Fibroblast of lung (primary cell): ENCODE measurements around the gene EFNB2. TPM values are rescaled to one million over a fixed set of nuclear protein-coding genes. Genes with fewer than 3 reads are reported as not detected.

Experiments used
- DNase-seq, 2 donors: peaks; one replicate each; pipeline versions ENCODE4 v3.0.0 to v3.0.0-alpha.2; 2010; ENCODE audit warnings: low read depth in 2 of 2
- H2AFZ ChIP-seq: 2 replicates; pipeline ENCODE4 v1.5.1; 2012; ENCODE audit warnings: low read length, control low read depth, inconsistent platforms
- H3K27ac ChIP-seq: 2 replicates; pipeline ENCODE4 v1.5.1; 2011; ENCODE audit warnings: low read length, control low read depth; ENCODE audit not compliant: insufficient read depth
- H3K27me3 ChIP-seq: 2 replicates; pipeline ENCODE4 v1.5.1; 2011; ENCODE audit warnings: mild to moderate bottlenecking, low read length; ENCODE audit not compliant: control insufficient read depth, insufficient read depth
- H3K36me3 ChIP-seq: 2 replicates; pipeline ENCODE4 v1.5.1; 2011; ENCODE audit warnings: low read length; ENCODE audit not compliant: control insufficient read depth, insufficient read depth
- H3K4me1 ChIP-seq: 2 replicates; pipeline ENCODE4 v1.5.1; 2011; ENCODE audit warnings: low read length; ENCODE audit not compliant: control insufficient read depth, insufficient read depth; ENCODE audit errors: extremely low read depth
- H3K4me2 ChIP-seq: 2 replicates; pipeline ENCODE4 v1.5.1; 2011; ENCODE audit warnings: low read length, control low read depth; ENCODE audit not compliant: insufficient read depth; ENCODE audit errors: extremely low read depth
- H3K4me3 ChIP-seq, 4 experiments: fragments of 200-600 bp in 1 of 4; sonication (generic) in 1 of 4; replicated peaks in 1 of 4; 2 replicates each; pipeline ENCODE4 v1.5.1; 2011 to 2016; ENCODE audit warnings: low read length in 4 of 4, low read depth in 3 of 4, mild to moderate bottlenecking in 3 of 4, control low read depth in 2 of 4, inconsistent platforms in 1 of 4, mixed read lengths in 1 of 4; ENCODE audit not compliant: insufficient read depth in 1 of 4; ENCODE audit errors: control extremely low read depth in 1 of 4
- H3K79me2 ChIP-seq: 2 replicates; pipeline ENCODE4 v1.5.1; 2012; ENCODE audit warnings: mild to moderate bottlenecking, low read length, inconsistent platforms; ENCODE audit not compliant: control insufficient read depth, insufficient read depth
- H3K9ac ChIP-seq: 2 replicates; pipeline ENCODE4 v1.5.1; 2011; ENCODE audit warnings: mild to moderate bottlenecking, low read length, control low read depth; ENCODE audit not compliant: insufficient read depth
- H3K9me3 ChIP-seq: 2 replicates; pipeline ENCODE4 v1.5.1; 2012; ENCODE audit warnings: low read depth, low read length; ENCODE audit not compliant: control insufficient read depth, insufficient read depth
- H4K20me1 ChIP-seq: 2 replicates; pipeline ENCODE4 v1.5.1; 2011; ENCODE audit warnings: low read length; ENCODE audit not compliant: control insufficient read depth, insufficient read depth; ENCODE audit errors: extremely low read depth
- EZH2 ChIP-seq: IDR thresholded peaks from 2 replicates; pipeline ENCODE4 v1.5.1; 2012; ENCODE audit warnings: low read length, control low read depth, mild to moderate bottlenecking; ENCODE audit errors: missing control alignments
- polyA plus RNA-seq, 2 donors: library from polyadenylated mRNA; depleted of rRNA in 1 of 2; stranded (reverse) in 1 of 2; unstranded in 1 of 2; fragments of >200 nt; gene quantifications; 2 replicates each; pipeline ENCODE4 v1.2.1, GENCODE V29; 2011 to 2012; ENCODE audit warnings: missing spikeins in 1 of 2
- total RNA-seq: library from RNA; depleted of rRNA; stranded (reverse); fragments of >200 nt; gene quantifications from 2 replicates; pipeline ENCODE4 v1.2.1, GENCODE V29; 2014
- TF ChIP-seq, protein P1 (sequence below), 2 donors: IDR thresholded peaks in 1 of 2; conservative IDR thresholded peaks in 1 of 2; 1 replicate in 1 of 2; 2 replicates in 1 of 2; pipeline ENCODE4 v1.5.1; 2011 to 2012; ENCODE audit warnings: low read length in 2 of 2, control low read depth in 1 of 2, inconsistent platforms in 1 of 2, low read depth in 1 of 2, mild to moderate bottlenecking in 1 of 2

Gene EFNB2
- total and polyA plus RNA-seq, 2 donors (not counting 1 experiment from before 2014, with no cell fraction given), result 13.5 to 20.0 TPM

DNA sequence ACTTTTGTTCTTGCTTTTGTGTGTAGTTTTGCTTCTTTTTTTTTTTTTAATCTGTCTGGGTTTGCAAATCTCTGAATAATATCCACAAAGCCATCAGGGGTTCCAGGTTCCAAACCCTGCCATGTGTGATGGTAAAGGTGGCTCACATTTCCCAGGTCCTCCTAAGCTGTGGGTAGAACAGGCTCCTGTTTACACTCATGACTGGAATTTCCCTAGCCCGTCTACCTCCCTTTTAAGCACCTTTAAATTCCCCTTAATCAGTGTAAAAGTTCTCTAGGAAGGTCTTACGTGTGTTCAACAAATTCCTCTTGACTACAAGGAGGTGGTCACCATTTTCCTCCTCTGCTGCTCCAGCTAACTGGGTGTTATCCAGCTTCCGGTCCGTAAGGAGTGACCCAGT lies 62.8 kb downstream of the EFNB2 start:
- H3K27me3 ChIP-seq, result peaks cover 2% of the 10 kb centered on the region
- H3K27ac ChIP-seq, result no peak overlapping the region
- DNase-seq, result no peak
- H3K4me1 ChIP-seq, result peaks cover 2% of the 10 kb centered on the region
- peak overlapping the region; percentile 81 for H3K4me2 ChIP-seq
- no peaks in the 10 kb centered on the region for H4K20me1 ChIP-seq
- peak overlapping the region in 3 of 4 experiments; percentile 13 to 36 (median 21) for H3K4me3 ChIP-seq
- H3K9ac ChIP-seq, result no peak overlapping the region
- no peaks in the 10 kb centered on the region for H3K79me2 ChIP-seq
- H2AFZ ChIP-seq, result peak overlapping the region; percentile 10
- no peaks in the 10 kb centered on the region for H3K36me3 ChIP-seq
- TF ChIP-seq, protein P1, sequence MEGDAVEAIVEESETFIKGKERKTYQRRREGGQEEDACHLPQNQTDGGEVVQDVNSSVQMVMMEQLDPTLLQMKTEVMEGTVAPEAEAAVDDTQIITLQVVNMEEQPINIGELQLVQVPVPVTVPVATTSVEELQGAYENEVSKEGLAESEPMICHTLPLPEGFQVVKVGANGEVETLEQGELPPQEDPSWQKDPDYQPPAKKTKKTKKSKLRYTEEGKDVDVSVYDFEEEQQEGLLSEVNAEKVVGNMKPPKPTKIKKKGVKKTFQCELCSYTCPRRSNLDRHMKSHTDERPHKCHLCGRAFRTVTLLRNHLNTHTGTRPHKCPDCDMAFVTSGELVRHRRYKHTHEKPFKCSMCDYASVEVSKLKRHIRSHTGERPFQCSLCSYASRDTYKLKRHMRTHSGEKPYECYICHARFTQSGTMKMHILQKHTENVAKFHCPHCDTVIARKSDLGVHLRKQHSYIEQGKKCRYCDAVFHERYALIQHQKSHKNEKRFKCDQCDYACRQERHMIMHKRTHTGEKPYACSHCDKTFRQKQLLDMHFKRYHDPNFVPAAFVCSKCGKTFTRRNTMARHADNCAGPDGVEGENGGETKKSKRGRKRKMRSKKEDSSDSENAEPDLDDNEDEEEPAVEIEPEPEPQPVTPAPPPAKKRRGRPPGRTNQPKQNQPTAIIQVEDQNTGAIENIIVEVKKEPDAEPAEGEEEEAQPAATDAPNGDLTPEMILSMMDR (conservative IDR thresholded peaks at IDR 0.05 in 1 of 2, IDR thresholded peaks at IDR 0.05 in 1 of 2; ENCODE audit: low read depth in 1 of 2, low read length in 2 of 2), result no peak
- H3K9me3 ChIP-seq, result no peaks in the 10 kb centered on the region

- peak overlapping the region; percentile 81 for H3K4me2 ChIP-seq
- no peak overlapping the region for H3K27ac ChIP-seq
- H3K4me3 ChIP-seq, result peak overlapping the region; percentile 13 to 36 (median 28)
Measured at GRCh38 chr13:106471957-106472543, 63.4 kb downstream of the EFNB2 start.

DNA sequence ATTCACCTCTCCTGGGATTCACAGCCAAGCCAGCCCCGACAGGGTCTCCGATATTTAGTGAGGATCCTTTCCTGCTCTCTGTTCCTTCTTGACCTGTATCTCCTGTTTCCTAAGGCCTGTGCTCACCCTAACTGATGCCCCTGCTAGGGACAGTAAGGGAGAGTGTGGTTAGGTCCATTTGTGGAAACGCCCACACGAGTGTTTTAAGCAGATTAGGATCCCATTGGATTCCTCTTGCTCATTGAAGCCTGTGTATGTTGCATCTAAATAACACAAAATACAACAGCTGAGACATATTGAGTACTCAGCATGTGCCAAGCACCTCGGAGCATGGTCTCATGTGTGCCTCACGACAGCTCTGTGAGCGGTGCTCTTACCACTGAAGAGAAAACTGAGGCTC lies 64.9 kb downstream of the EFNB2 start:
- H4K20me1 ChIP-seq, result no peaks in the 10 kb centered on the region
- H3K9ac ChIP-seq, result no peak overlapping the region
- no peak overlapping the region for H3K27ac ChIP-seq
- no peak overlapping the region for H2AFZ ChIP-seq
- no peak for TF ChIP-seq EZH2
- TF ChIP-seq, protein P1 (conservative IDR thresholded peaks at IDR 0.05 in 1 of 2, IDR thresholded peaks at IDR 0.05 in 1 of 2; ENCODE audit: low read depth in 1 of 2, low read length in 2 of 2), result no peak
- H3K27me3 ChIP-seq, result peaks cover 2% of the 10 kb centered on the region
- H3K36me3 ChIP-seq, result no peaks in the 10 kb centered on the region
- H3K9me3 ChIP-seq, result no peaks in the 10 kb centered on the region
- H3K4me2 ChIP-seq, result no peak overlapping the region
- H3K79me2 ChIP-seq, result no peaks in the 10 kb centered on the region
- peaks cover 2% of the 10 kb centered on the region for H3K4me1 ChIP-seq
- no peak overlapping the region for H3K4me3 ChIP-seq
- peak in 1 of 2 donors; percentile 18 for DNase-seq

More at GRCh38 chr13:106471957-106472543, 63.4 kb downstream of the EFNB2 start:
- Histone ChIP-seq H3K9ac (no peak overlapping the region), H3K4me1 (peaks cover 2% of the 10 kb centered on the region), H3K36me3 (no peaks in the 10 kb centered on the region), H2AFZ (peak overlapping the region; percentile 78), H3K79me2 (no peaks in the 10 kb centered on the region), H3K9me3 (no peaks in the 10 kb centered on the region), H4K20me1 (no peaks in the 10 kb centered on the region), H3K27me3 (peaks cover 2% of the 10 kb centered on the region)
- peak; percentile 77 to 96 for DNase-seq
- no peak for TF ChIP-seq EZH2
- TF ChIP-seq, protein P1 (conservative IDR thresholded peaks at IDR 0.05 in 1 of 2, IDR thresholded peaks at IDR 0.05 in 1 of 2; ENCODE audit: low read depth in 1 of 2, low read length in 2 of 2), result no peak
